ENCODE measurements around the gene SBK1.
"Not testable (repeated sequence)": the region's sequence is repeated elsewhere in the genome, so short reads cannot be mapped to it uniquely, and the experiment has no call there.

SBK1 gene

DNA sequence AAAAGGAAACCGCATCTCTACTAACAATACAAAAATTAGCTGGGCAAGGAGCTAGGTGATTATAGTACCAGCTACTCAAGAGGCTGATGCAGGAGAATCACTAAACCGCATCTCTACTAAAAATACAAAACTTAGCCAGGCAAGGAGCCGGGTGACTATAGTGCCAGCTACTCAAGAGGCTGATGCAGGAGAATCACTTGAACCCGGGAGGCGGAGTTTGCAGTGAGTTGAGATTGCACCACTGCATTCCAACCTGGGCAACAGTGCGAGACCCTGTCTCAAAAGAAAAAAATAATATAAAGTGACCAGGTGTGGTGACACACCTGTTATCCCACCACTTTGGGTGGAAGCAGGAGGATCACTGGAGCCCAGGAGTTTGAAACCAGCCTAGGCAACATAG lies 45.9 kb downstream of the SBK1 start:
- DNase-seq = not testable (repeated sequence)

DNA sequence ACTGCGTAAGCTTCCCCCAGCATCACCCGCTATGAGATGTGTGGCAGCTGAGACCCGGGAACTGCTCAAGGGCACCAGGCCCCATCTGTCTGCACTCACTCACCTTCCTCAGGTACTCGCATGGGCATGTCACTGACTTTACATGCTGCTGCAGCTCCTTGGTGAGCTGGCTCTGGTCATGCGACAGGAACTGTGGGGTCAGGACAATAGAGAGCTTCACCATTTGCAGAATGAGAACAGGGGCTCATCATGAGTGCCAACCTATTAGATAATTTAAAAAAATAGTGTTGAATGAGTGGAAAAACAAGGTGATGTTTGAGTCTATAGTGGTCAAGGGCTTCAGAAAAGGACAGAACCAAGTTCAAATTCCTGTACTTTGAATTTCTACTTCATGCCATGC lies 70.3 kb downstream of the SBK1 start:
- not testable (repeated sequence) for DNase-seq

DNA sequence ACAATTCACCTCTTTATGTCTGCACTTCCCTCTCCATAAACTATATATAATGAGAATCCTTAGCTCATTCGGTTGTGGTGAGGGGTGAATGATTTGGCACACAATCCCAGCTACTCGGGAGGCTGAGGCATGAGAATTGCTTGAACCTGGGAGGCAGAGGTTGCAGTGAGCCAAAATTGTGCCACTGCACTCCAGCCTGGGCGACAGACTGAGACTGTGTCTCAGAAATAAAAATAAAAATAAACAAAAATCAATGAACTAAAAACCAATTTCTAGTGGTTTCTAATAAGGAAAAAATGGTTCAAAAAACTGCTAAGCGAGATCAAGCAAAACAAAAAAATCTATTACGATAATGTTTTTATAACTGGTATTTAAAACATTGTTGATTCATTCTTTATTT lies 71.1 kb downstream of the SBK1 start, which contains the start of gene NPIPB6:
TSS of gene NPIPB6 (minus strand) at position 101 of the 400 bp plus-strand sequence. CDS start 686 bp downstream, outside the sequence.
- not testable (repeated sequence) for DNase-seq

DNA sequence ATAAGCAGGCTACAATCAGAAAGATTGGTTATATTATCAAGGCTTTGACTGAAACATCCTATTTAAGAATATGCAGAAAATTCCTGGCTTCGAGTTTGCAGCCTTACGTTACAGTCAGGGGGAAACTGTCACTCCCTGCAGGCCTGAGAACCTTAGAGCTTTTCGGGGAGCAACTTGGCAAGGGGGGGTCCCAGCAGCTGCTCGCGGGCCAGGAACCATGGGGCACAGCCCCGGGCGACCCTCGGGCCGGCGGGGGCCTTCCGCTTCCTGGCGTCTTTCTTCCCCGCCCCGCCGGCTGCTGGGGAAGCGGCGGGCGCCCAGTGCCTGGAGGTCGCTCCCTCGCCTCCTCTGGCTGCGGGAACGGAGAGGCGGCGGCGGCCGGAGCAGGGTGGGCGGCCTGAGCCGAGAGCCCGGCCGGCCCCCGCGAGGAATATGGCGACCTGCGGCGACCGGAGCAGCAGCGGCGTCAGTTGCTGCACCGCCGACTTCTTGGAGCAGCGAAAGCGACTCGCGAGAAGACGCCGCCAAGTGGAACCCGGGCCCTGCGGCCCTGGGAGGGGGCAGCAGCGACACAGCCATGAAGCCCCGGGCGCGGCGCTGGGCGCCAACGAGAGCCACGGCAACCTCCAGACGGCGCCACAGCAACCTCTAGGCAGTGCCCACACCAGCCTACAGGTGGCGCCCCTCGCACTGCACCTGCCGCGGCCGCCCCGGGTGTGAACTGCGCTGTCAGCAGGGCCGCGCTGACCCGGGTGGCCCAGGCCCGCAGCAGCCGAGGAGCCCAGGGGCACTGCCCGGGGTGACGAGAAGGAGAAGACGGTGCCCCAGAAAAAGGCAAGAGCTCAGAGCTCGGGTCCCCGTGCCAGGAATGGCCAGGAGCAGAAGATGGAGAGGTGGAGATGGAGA lies 72.2 kb downstream of the SBK1 start:
- not testable (repeated sequence) for DNase-seq

DNA sequence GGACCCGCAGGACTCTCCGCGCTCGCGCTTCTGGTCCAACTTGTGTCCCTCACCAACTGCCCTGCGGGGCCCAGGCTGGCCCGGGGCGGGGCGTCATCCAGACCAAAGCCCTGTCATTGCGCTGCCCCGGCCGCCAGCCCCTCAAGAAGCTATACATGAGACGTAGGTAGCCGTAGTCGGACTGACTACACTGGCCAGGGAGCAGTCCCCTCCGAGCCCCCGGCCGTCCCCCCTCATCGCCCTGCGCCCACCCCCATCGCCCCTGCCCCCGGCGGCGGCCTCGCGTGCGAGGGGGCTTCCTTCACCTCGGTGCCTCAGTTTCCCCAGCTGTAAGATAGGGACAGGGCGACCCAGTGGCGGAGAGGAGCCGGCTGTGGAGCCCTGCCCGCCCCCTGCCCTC lies 75.6 kb downstream of the SBK1 start:
- DNase-seq = not testable (repeated sequence)

Measured in SHP77 treated with DMSO at 0.1 percent for 48 hours (cell line).